Neural cell (in vitro differentiated cells): ENCODE data around the gene TRAF3. TPM values are rescaled to one million over a fixed set of nuclear protein-coding genes. Genes with fewer than 3 reads are reported as not detected.

Experiments
- H2AFZ ChIP-seq: fragments of 200-600, 300-800 bp; sonication (generic), shearing (Covaris generic); 2 replicates; pipeline ENCODE4 v1.6.0; 2014; ENCODE audit warnings: low read depth, mild to moderate bottlenecking, antibody characterized with exemption, low read length, moderate library complexity
- H3F3A ChIP-seq: fragments of 200-600 bp; shearing (Covaris generic); 2 replicates; pipeline ENCODE4 v1.6.1; 2016; ENCODE audit warnings: mild to moderate bottlenecking, moderate library complexity, mixed read lengths, antibody characterized with exemption, low read length; ENCODE audit not compliant: insufficient read depth, poor library complexity, severe bottlenecking
- H3K27ac ChIP-seq: fragments of 200-600, 300-800 bp; sonication (generic), shearing (Covaris generic); 2 replicates; pipeline ENCODE4 v1.5.1; 2014; ENCODE audit warnings: mild to moderate bottlenecking, low read length, moderate library complexity
- H3K27me3 ChIP-seq: fragments of 300-800, 200-600 bp; sonication (generic), shearing (Covaris generic); 2 replicates; pipeline ENCODE4 v1.6.0; 2014; ENCODE audit warnings: mild to moderate bottlenecking, low read depth, low read length, moderate library complexity; ENCODE audit not compliant: insufficient read depth
- H3K36me3 ChIP-seq: fragments of 300-800, 200-600 bp; sonication (generic), shearing (Covaris generic); 2 replicates; pipeline ENCODE4 v1.5.1; 2014; ENCODE audit warnings: mild to moderate bottlenecking, antibody characterized with exemption, low read length, moderate library complexity; ENCODE audit not compliant: insufficient read depth
- H3K4me2 ChIP-seq: fragments of 300-800, 200-600 bp; sonication (generic), shearing (Covaris generic); 2 replicates; pipeline ENCODE4 v1.6.0; 2014; ENCODE audit warnings: mild to moderate bottlenecking, low read length
- H3K4me3 ChIP-seq: fragments of 300-800, 200-600 bp; sonication (generic), shearing (Covaris generic); 2 replicates; pipeline ENCODE4 v1.5.1; 2014; ENCODE audit warnings: mild to moderate bottlenecking, low read length, moderate library complexity
- H3K79me2 ChIP-seq: fragments of 200-600 bp; shearing (Covaris generic); replicated peaks from 2 replicates; pipeline ENCODE4 v1.6.0; 2014; ENCODE audit warnings: mild to moderate bottlenecking, low read length, moderate library complexity; ENCODE audit not compliant: insufficient read depth
- H3K9ac ChIP-seq: fragments of 300-800, 200-600 bp; sonication (generic), shearing (Covaris generic); 2 replicates; pipeline ENCODE4 v1.6.1; 2016; ENCODE audit warnings: mild to moderate bottlenecking, low read length, mixed read lengths
- H3K9me2 ChIP-seq: fragments of 200-600 bp; shearing (Covaris generic); 2 replicates; pipeline ENCODE4 v1.6.1; 2016; ENCODE audit warnings: mild to moderate bottlenecking, low read length, mixed read lengths; ENCODE audit not compliant: insufficient read depth
- H3K9me3 ChIP-seq: fragments of 200-600, 300-800 bp; sonication (generic), shearing (Covaris generic); 2 replicates; pipeline ENCODE4 v1.6.1; 2016; ENCODE audit warnings: mild to moderate bottlenecking, mixed run types, low read length, moderate library complexity, mixed read lengths
- H4K20me1 ChIP-seq: fragments of 200-600 bp; shearing (Covaris generic); 2 replicates; pipeline ENCODE4 v1.6.1; 2016; ENCODE audit warnings: mild to moderate bottlenecking, mixed run types; ENCODE audit not compliant: insufficient read depth
- EP300 ChIP-seq: fragments of 450-650 bp; conservative IDR thresholded peaks from 2 replicates; pipeline ENCODE4 v1.6.1; 2014; ENCODE audit warnings: antibody characterized with exemption, mild to moderate bottlenecking, moderate library complexity; ENCODE audit not compliant: poor library complexity, severe bottlenecking
- EZH2 ChIP-seq: fragments of 200-600, 300-800 bp; shearing (Covaris generic), sonication (generic); IDR thresholded peaks from 2 replicates; pipeline ENCODE4 v1.6.1; 2014; ENCODE audit warnings: antibody characterized with exemption, low read length, borderline replicate concordance, mild to moderate bottlenecking; ENCODE audit not compliant: insufficient read depth, poor library complexity, severe bottlenecking
- MXI1 ChIP-seq: fragments of 450-650 bp; conservative IDR thresholded peaks from 2 replicates; pipeline ENCODE4 v1.6.1; 2014; ENCODE audit warnings: antibody characterized with exemption, mild to moderate bottlenecking; ENCODE audit not compliant: poor library complexity, severe bottlenecking
- POLR2AphosphoS5 ChIP-seq: IDR thresholded peaks from 2 replicates; pipeline ENCODE4 v1.6.1; 2012
- RAD21 ChIP-seq: fragments of 450-650 bp; conservative IDR thresholded peaks from 2 replicates; pipeline ENCODE4 v1.6.1; 2014; ENCODE audit warnings: antibody characterized with exemption, mild to moderate bottlenecking, moderate library complexity
- SMC3 ChIP-seq: fragments of 450-650 bp; conservative IDR thresholded peaks from 2 replicates; pipeline ENCODE4 v1.6.1; 2014; ENCODE audit warnings: antibody characterized with exemption, mild to moderate bottlenecking, moderate library complexity; ENCODE audit not compliant: poor library complexity
- TAF1 ChIP-seq: IDR thresholded peaks from 2 replicates; pipeline ENCODE4 v1.6.1; 2012; ENCODE audit warnings: low read depth
- polyA plus RNA-seq: library from polyadenylated mRNA; depleted of rRNA; stranded (reverse); fragments of >200 nt; gene quantifications from 2 replicates; pipeline ENCODE4 v1.2.3, GENCODE V29; 2014
- TF ChIP-seq, protein P1 (sequence below): IDR thresholded peaks from 2 replicates; pipeline ENCODE4 v1.6.1; 2012; ENCODE audit warnings: borderline replicate concordance
- TF ChIP-seq, protein P2 (sequence below): fragments of 450-650 bp; IDR thresholded peaks from 2 replicates; pipeline ENCODE4 v1.5.1; 2014; ENCODE audit warnings: antibody characterized with exemption, mild to moderate bottlenecking, moderate library complexity; ENCODE audit not compliant: poor library complexity, severe bottlenecking

TRAF3 gene
- polyA plus RNA-seq, 1 donor from 2014 or later = 13.3 TPM

DNA sequence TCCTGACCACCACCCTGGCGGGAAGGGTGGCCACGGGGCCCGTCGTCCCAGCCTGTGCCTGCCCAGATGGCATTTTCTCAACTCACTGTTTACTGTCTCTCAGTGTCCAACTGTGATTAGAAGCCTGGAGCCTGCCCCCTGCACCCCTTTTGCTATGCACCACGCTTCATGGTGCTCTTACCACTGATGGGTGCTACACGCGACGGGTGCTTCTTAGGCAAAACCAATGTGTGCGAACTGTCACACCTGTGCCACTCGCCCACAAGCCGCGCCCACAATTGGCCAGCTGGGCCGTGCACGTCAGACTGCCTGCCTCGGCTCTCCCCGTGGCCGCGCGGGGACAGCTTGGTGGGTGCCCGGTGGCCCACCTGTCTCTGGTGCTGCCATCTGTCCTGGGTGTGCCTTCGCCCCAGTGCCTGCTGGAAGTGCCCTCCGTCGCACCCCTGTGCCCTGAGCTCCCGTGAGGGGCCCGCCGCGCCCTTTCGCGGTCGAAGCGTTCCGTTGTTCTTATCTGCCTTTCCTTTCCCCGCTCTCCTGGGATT lies 130.1 kb downstream of the TRAF3 start:
- H3K9me3 ChIP-seq = no peaks in the 10 kb centered on the region
- H3F3A ChIP-seq = no peaks in the 10 kb centered on the region
- no peak overlapping the region for H3K27ac ChIP-seq
- H3K4me3 ChIP-seq = no peak overlapping the region
- H3K9me2 ChIP-seq = no peaks in the 10 kb centered on the region
- no peak for TF ChIP-seq SMC3
- no peak for TF ChIP-seq POLR2AphosphoS5
- no peak for TF ChIP-seq TAF1
- no peak for TF ChIP-seq MXI1
- TF ChIP-seq RAD21 = no peak
- TF ChIP-seq, protein P1, sequence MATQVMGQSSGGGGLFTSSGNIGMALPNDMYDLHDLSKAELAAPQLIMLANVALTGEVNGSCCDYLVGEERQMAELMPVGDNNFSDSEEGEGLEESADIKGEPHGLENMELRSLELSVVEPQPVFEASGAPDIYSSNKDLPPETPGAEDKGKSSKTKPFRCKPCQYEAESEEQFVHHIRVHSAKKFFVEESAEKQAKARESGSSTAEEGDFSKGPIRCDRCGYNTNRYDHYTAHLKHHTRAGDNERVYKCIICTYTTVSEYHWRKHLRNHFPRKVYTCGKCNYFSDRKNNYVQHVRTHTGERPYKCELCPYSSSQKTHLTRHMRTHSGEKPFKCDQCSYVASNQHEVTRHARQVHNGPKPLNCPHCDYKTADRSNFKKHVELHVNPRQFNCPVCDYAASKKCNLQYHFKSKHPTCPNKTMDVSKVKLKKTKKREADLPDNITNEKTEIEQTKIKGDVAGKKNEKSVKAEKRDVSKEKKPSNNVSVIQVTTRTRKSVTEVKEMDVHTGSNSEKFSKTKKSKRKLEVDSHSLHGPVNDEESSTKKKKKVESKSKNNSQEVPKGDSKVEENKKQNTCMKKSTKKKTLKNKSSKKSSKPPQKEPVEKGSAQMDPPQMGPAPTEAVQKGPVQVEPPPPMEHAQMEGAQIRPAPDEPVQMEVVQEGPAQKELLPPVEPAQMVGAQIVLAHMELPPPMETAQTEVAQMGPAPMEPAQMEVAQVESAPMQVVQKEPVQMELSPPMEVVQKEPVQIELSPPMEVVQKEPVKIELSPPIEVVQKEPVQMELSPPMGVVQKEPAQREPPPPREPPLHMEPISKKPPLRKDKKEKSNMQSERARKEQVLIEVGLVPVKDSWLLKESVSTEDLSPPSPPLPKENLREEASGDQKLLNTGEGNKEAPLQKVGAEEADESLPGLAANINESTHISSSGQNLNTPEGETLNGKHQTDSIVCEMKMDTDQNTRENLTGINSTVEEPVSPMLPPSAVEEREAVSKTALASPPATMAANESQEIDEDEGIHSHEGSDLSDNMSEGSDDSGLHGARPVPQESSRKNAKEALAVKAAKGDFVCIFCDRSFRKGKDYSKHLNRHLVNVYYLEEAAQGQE = no peak
- TF ChIP-seq, protein P2, sequence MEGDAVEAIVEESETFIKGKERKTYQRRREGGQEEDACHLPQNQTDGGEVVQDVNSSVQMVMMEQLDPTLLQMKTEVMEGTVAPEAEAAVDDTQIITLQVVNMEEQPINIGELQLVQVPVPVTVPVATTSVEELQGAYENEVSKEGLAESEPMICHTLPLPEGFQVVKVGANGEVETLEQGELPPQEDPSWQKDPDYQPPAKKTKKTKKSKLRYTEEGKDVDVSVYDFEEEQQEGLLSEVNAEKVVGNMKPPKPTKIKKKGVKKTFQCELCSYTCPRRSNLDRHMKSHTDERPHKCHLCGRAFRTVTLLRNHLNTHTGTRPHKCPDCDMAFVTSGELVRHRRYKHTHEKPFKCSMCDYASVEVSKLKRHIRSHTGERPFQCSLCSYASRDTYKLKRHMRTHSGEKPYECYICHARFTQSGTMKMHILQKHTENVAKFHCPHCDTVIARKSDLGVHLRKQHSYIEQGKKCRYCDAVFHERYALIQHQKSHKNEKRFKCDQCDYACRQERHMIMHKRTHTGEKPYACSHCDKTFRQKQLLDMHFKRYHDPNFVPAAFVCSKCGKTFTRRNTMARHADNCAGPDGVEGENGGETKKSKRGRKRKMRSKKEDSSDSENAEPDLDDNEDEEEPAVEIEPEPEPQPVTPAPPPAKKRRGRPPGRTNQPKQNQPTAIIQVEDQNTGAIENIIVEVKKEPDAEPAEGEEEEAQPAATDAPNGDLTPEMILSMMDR = no peak
- no peak for TF ChIP-seq EZH2
- no peak for TF ChIP-seq EP300
- no peaks in the 10 kb centered on the region for H4K20me1 ChIP-seq
- no peak overlapping the region for H3K9ac ChIP-seq
- H3K4me2 ChIP-seq = no peak overlapping the region
- H3K79me2 ChIP-seq = no peaks in the 10 kb centered on the region
- no peaks in the 10 kb centered on the region for H3K27me3 ChIP-seq
- H2AFZ ChIP-seq = no peak overlapping the region
- H3K36me3 ChIP-seq = peaks cover 7% of the 10 kb centered on the region

DNA sequence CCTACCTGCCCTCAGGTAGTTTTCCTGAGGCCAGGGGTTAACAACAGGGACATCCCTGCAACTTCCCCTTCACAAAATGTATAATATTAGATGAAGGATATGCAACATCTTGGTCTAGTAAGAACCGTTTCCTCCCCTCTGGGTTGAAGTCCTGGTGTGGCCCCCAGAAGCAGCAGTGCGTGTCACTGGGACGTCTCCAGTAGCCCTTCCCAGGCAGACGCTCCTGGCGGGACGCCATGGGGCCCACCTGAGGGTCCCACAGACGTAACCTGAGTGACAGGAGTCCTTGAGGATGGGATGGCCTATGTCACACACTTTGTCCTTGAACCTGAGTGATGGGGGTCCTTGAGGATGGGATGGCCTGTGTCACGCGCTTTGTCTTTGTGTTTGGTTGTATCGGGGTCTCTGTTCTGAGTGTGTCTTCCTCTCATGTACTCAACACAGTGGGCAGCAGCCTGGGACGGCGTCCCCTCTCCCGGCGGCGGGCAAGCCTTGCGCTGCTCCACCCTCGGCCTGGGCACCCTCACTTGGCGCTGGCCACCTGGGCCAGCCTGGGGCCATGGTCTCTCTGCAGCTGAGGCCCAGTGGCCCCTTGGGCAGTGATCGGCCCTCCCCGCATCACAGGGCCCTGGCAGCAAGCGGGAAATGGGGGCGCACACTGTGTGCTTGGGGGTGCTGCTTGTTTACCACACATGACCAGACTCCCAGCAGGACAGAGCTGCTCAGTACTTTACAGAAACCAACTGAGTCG lies 130.9 kb downstream of the TRAF3 start:
- no peaks in the 10 kb centered on the region for H3K9me3 ChIP-seq
- H3F3A ChIP-seq = no peaks in the 10 kb centered on the region
- peaks cover 7% of the 10 kb centered on the region for H3K36me3 ChIP-seq

More for the DNA sequence above, 130.9 kb downstream of the TRAF3 start:
- Histone ChIP-seq H3K4me3 (no peak overlapping the region), H3K79me2 (no peaks in the 10 kb centered on the region), H3K9me2 (no peaks in the 10 kb centered on the region), H3K9ac (no peak overlapping the region), H3K4me2 (no peak overlapping the region), H4K20me1 (no peaks in the 10 kb centered on the region), H3K27ac (no peak overlapping the region), H2AFZ (no peak overlapping the region), H3K27me3 (no peaks in the 10 kb centered on the region)
- TF ChIP-seq RAD21 = no peak
- TF ChIP-seq POLR2AphosphoS5 = no peak
- no peak for TF ChIP-seq EZH2
- TF ChIP-seq, protein P2 = no peak
- TF ChIP-seq TAF1 = no peak
- TF ChIP-seq, protein P1 = no peak
- no peak for TF ChIP-seq EP300
- no peak for TF ChIP-seq MXI1
- TF ChIP-seq SMC3 = no peak
